Tibial nerve (tissue), 4 donors: ENCODE data around the gene XYLT1.

Source experiments
- EP300 ChIP-seq, 2 donors: sonication (generic); formaldehyde crosslinking; IDR thresholded peaks; one replicate each; pipeline ENCODE4 v1.6.1; 2017; ENCODE audit warnings: antibody characterized with exemption in 2 of 2, mild to moderate bottlenecking in 1 of 2
- TF ChIP-seq, protein P1 (sequence below), 5 experiments: fragments of 200-600 bp in 3 of 5; fragments of 450-650 bp in 2 of 5; sonication (generic) in 3 of 5; IDR thresholded peaks; one replicate each; pipeline ENCODE4 v1.5.1; 2016 to 2019; ENCODE audit warnings: antibody characterized with exemption in 5 of 5, mild to moderate bottlenecking in 3 of 5, moderate library complexity in 2 of 5

DNA sequence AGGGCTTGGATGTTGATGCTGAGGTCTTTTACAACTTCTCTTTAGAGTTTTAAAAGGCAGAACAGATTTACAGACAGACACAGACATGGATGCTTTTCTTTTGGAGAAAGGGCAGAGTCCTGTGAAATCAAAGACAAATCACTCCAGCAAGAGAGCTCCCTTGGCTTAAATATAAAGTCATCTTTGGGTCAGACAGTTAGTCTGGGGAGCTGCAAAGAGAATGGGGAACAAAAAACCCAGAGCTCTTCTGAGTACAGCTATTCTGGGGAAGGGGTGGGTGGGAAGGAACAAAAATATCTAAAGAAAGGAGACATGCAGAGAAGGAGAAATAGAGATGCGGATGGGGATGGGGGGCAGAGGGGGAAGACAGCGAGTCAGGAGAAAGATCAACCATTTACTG, 266.6 kb downstream of the XYLT1 start:
- TF ChIP-seq, protein P1, sequence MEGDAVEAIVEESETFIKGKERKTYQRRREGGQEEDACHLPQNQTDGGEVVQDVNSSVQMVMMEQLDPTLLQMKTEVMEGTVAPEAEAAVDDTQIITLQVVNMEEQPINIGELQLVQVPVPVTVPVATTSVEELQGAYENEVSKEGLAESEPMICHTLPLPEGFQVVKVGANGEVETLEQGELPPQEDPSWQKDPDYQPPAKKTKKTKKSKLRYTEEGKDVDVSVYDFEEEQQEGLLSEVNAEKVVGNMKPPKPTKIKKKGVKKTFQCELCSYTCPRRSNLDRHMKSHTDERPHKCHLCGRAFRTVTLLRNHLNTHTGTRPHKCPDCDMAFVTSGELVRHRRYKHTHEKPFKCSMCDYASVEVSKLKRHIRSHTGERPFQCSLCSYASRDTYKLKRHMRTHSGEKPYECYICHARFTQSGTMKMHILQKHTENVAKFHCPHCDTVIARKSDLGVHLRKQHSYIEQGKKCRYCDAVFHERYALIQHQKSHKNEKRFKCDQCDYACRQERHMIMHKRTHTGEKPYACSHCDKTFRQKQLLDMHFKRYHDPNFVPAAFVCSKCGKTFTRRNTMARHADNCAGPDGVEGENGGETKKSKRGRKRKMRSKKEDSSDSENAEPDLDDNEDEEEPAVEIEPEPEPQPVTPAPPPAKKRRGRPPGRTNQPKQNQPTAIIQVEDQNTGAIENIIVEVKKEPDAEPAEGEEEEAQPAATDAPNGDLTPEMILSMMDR (IDR thresholded peaks at IDR 0.05) = no peak
- TF ChIP-seq EP300 (IDR thresholded peaks at IDR 0.05) = no peak
